GM18907 (cell line): ENCODE results near the gene NAT8.
"Not testable (repeated sequence)": the region's sequence is repeated elsewhere in the genome, so short reads cannot be mapped to it uniquely, and the experiment has no call there.

ENCODE experiments used
- ATAC-seq: cut with Tn5 transposase; IDR thresholded peaks from one replicate; pipeline ENCODE4 v1.9.1; 2021; ENCODE audit warnings: mild to moderate bottlenecking, moderate library complexity; ENCODE audit not compliant: unreplicated experiment

Gene NAT8

DNA sequence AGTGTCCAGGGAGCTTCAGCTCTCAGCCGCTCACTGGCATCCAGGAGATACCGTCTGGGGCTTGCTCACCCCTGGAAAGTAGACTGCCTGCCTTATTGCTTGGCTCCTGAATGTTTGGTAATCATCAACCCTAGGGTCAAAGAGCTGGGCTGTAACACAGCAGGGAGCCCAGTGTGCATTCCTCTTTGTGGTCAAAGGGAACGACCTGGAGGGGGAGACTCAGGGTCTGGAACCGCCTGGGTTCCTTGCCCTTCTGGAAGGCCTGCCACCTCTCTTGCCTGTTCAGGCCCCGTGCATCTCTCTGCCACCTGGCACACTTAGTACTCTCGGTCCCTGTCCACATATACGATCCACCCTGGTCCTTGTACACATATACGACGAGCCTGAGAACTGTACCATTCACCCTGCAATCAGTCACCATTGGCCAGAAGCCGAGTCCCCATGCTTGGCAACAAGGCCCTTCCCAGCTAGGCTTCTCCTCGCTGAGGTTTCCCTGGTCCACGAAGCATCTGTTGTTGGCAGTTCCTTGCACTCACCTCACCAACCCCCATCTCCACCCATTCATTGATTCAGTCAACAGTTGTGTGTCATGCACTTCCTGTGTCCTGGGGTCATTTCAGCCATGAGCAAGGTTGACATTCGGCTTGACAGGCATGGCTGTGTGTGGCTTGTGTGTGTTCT lies at the start of gene NAT8:
Gene NAT8, minus strand, starts transcription at position 85 of the 681 bp plus-strand sequence. CDS start 794 bp downstream, outside the sequence.
- no peak for ATAC-seq

DNA sequence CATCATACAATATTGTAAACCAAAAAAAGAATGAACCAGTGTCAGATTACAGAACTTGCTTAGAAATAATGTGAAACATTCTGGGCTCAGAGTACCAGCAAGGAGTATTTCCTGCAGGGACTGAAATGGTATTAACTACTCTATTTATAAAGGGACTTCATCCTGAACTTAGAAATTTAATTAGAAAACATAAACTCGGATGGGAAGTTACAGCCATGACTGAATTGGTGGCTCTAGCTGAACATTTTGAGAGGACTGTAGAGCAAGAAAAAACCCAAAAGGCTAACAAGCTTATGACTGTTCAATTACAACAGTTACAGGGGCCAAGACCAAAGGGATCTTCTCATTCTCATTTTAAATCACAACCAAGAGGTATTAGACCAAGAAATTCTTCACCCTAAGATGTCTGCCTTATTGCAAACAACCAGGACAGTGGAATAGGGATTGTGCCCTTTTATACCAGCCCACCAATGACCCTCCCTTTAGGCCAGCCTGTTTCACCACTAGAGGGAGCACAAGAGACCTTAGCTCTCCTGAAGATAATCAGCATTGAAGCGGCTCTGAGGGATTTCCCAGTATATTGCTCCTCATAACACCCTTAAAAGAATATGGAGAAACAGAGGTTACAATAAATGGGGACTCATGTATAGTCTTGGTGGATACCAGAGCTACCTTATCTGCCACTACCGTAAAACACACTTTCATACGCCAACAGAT lies 48.3 kb upstream of the NAT8 start:
- peak; percentile 63 for ATAC-seq

- not testable (repeated sequence) for ATAC-seq
Measured at GRCh38 chr2:73688494-73688893, 46.3 kb upstream of the NAT8 start.

DNA sequence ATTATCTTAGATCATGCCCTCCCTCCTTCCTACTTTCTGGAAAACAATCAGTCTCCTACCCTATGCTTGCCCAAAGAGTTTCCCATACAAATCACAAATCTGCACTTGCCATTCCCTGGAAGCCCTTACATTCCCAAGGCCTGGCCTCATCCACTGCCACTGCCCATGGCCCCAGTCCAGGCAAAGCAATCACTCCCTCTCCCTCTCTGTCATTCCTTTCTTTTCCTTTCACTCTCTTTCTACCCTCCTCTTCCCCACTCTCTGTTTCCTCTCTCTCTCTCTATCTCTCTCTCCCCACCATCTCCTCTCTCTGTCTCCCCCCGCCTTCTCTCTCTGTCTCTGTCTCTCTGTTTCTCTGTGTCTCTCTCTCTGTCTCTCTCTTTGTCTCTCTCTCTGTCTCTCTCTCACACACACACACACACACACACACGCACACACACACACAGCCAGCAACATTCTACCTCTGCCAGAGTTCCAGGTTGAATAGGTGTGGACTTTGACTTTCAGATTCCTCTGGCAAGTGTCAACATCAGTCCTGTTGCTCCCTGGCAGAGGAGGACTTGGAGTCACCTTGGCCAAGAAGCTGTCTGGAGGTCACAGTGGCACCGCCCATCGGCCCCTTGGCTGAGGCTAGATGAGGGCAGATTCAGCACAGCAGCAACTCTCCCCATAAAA lies 43.7 kb upstream of the NAT8 start:
- no peak for ATAC-seq

DNA sequence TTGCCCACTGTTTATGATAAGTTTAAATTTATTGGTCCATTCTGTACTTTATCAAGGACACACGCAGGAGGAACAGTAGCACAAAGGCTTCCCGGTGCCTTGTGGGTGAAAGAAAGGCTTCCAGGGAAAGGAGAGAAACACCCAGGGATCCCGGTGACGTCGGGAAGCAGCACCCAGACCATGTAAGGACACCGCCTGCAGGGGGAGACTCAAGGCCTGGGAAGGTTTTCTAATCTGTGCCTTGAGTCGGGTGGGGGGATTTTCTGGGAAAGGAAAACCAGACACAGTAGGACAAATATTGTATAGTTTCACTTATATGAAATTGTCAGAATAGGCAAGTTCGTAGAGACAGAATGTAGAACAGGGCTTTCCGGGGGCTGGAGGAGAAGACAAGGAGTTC lies 42.7 kb upstream of the NAT8 start:
- ATAC-seq = not testable (repeated sequence)

GRCh38 chr2:73684325-73684724 lies 42.1 kb upstream of the NAT8 start:
- ATAC-seq = not testable (repeated sequence)

- not testable (repeated sequence) for ATAC-seq
Measured at GRCh38 chr2:73679951-73680571, 37.8 kb upstream of the NAT8 start.

GRCh38 chr2:73679237-73679636 lies 37.0 kb upstream of the NAT8 start:
- not testable (repeated sequence) for ATAC-seq

DNA sequence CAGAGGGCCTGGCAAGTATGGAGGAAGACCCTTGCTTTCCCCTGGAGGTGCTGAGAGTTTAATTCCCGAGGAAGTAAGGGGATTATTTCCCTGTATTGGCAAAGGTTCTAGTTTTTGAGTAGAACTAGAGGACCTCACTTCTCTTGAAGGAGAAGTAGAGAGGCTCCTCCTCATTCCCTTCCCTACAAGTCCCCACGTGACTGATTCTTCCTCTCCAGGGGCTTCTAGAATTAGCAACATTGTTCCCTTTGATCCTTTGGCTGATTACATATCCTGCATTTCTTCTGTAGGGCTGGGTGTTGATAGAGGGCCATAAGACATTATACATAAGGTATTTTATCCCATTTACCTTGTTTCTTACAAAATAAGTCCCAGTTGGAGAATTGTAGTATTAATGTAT lies 35.8 kb upstream of the NAT8 start:
- not testable (repeated sequence) for ATAC-seq

- not testable (repeated sequence) for ATAC-seq
Measured at GRCh38 chr2:73676211-73676610, 34.0 kb upstream of the NAT8 start.

- not testable (repeated sequence) for ATAC-seq
Measured at GRCh38 chr2:73674696-73675157, 32.5 kb upstream of the NAT8 start.

DNA sequence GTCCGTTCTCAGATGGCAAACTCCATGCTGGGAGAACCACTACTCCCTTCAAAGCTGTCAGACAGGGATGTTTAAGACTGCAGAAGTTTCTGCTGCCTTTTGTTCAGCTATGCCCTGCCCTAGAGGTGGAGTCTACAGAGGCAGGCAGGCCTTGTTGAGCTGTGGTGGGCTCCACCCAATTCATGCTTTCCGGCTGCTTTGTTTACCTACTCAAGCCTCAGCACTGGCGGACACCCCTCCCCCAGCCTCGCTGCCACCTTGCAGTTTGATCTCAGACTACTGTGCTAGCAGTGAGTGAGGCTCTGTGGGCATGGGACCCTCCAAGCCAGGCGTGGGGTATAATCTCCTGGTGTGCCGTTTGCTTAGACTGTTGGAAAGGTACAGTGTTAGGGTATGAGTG lies 27.8 kb upstream of the NAT8 start:
- not testable (repeated sequence) for ATAC-seq

- ATAC-seq = not testable (repeated sequence)
Measured at GRCh38 chr2:73667239-73667638, 25.0 kb upstream of the NAT8 start.

- no peak for ATAC-seq
Measured at GRCh38 chr2:73654175-73654574, 12.0 kb upstream of the NAT8 start.

DNA sequence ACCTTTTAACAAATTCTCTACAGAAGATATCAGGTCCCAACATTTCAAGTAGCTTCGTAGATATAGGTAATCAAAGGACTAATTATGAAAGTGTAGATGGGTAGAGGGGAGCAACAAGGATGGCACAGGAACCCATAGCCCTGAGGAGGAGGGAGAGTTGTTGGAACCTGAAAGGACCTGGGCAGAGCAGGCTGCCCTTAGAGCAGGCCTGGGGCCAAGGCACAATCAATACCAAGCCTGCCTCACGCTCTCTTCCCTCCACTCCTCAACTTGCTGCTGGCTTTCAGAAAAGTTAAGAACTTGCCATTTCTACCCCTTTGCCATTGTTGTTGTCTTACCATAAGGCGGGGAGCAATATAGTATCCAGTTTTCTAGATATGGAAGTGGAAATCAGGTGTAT lies 10.1 kb upstream of the NAT8 start:
- ATAC-seq = no peak

DNA sequence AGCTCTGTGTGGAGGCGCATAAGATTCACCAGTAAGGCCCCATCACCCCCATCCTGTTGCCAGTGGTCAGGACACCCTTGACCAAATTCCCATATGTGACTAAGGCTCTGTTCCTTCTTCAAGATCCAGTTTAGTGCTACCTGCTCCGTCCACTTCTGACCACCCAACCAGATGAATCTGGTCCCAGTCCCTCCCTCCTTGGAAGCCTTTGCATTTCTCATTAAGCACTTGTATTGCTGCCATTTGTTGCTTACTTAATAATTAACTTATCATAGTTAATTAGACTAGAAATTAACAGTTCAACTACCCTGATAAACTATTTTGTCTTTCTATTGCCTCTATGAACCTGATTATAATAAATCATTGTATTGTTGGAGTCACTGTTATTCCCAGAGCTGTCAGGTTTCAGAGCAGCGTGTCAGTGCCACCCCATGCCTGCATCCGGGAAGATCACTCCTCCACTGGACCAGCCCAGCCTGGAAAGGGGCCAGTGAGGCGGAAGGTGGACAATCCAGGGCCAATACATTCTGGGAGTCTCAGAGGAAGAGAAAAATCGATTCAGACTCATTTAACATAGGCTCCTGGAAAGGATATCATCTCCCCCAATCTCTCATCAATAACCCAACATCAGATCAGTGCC lies 9.5 kb upstream of the NAT8 start:
- no peak for ATAC-seq

GRCh38 chr2:73647690-73648089 lies 5.5 kb upstream of the NAT8 start:
- not testable (repeated sequence) for ATAC-seq

DNA sequence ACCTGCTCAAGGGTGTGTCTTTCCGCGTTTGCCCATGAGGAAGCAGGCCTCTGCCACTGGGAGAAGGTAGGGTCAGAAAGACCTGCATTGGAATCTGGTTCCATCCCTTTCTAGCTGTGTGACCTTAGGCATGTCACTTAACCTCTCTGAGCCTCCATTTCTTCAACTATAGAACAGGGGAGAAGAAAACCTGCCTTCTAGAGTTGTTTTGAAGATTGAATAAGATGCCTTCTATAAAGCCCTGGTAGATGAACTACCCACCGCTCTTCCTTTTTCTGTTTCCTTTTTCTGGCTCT lies 507 bp downstream of the NAT8 start:
- no peak for ATAC-seq

DNA sequence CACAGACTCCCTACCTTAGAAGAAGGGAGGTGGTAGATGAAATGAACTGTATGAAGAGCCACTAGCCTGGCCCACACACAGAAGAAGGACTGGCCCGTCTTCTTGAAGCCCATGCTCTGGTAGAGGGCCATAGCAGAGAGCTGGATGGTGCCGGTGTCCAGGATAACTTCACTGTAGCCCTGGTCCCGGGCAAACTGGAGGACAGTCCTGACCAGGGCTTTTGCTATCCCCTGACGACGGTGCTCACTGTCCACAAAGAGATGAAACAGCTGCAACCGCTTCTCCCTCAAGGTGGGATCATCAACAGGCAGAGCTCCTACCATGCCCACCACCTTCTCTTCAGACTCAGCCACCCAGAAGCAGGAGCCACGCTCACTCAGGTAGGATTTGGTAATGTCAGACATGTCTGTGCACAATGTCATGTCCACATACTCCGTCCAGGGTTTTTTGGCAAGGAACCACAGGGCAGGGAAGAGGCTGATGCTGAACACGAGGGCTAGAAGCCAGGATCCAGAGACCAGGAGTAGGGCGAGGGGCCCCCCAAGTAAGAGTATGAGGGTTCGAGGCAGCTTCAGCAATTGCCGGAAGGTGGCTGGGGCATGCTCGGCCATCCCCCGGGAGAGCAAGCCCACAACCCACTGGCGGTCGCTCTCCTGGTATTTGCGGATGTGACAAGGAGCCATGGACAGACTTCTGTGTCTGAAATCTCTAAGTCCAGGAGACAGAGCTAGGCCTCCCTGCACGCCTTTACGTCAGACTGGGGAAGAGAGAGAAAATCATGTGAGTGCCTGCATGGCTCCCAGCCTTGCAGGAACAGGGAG lies 1.1 kb downstream of the NAT8 start:
- ATAC-seq = no peak

DNA sequence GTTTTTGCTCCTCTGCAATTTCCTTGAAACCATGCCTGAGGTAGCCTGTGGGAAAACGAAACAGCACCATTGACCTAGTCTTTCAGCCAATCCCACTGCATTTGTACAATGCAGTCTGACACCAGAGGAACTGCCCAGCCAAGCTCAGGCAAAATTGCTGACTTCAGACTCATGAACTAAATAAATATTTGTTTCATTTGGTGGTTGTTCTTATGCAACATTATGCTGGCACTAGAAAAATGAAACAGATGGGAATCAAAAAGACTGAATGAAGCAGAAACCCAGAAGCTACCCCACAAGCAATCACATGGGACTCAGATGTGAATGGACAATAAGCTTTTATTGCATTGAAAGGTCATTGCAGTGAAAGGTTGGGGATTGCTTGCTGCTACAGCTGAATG lies 1.7 kb downstream of the NAT8 start:
- no peak for ATAC-seq
